MM.1S (cell line): Measurements from ENCODE around the gene CCDC127.

Experiments
- DNase-seq: peaks from one replicate; pipeline ENCODE4 v3.0.0-alpha.2; 2015
- H2AFZ ChIP-seq: fragments of 300-600 bp; sonication (generic); 2 replicates; pipeline ENCODE4 v1.6.0; 2016; ENCODE audit warnings: antibody characterized with exemption, low read length
- H3F3A ChIP-seq: fragments of 300-600 bp; sonication (generic); 2 replicates; pipeline ENCODE4 v1.6.1; 2016; ENCODE audit warnings: mild to moderate bottlenecking, antibody characterized with exemption, low read length, moderate library complexity, mixed read lengths; ENCODE audit not compliant: insufficient read depth
- H3K27ac ChIP-seq: fragments of 300-600 bp; sonication (generic); 2 replicates; pipeline ENCODE4 v1.5.1; 2016; ENCODE audit warnings: mild to moderate bottlenecking, low read length
- H3K27me3 ChIP-seq: fragments of 300-600 bp; sonication (generic); replicated peaks from 2 replicates; pipeline ENCODE4 v1.6.0; 2016; ENCODE audit warnings: low read length; ENCODE audit not compliant: insufficient read depth
- H3K36me3 ChIP-seq: fragments of 300-600 bp; sonication (generic); replicated peaks from 2 replicates; pipeline ENCODE4 v1.6.1; 2016; ENCODE audit warnings: mild to moderate bottlenecking, low read length, mixed read lengths; ENCODE audit not compliant: insufficient read depth
- H3K4me1 ChIP-seq: fragments of 300-600 bp; sonication (generic); 2 replicates; pipeline ENCODE4 v1.6.1; 2016; ENCODE audit warnings: low read length, mixed read lengths
- H3K4me2 ChIP-seq: fragments of 300-600 bp; sonication (generic); 2 replicates; pipeline ENCODE4 v1.6.0; 2016; ENCODE audit warnings: low read depth, low read length
- H3K4me3 ChIP-seq: fragments of 300-600 bp; sonication (generic); 2 replicates; pipeline ENCODE4 v1.5.1; 2016; ENCODE audit warnings: low read length, mixed read lengths
- H3K79me2 ChIP-seq: fragments of 300-600 bp; sonication (generic); 2 replicates; pipeline ENCODE4 v1.6.1; 2016; ENCODE audit warnings: mixed run types, low read length, mixed read lengths
- H3K9ac ChIP-seq: fragments of 300-600 bp; sonication (generic); 2 replicates; pipeline ENCODE4 v1.6.1; 2016; ENCODE audit warnings: low read length, mixed read lengths
- H3K9me2 ChIP-seq: fragments of 300-600 bp; sonication (generic); replicated peaks from 2 replicates; pipeline ENCODE4 v1.6.1; 2016; ENCODE audit warnings: mild to moderate bottlenecking, low read length, mixed read lengths; ENCODE audit not compliant: insufficient read depth
- H3K9me3 ChIP-seq: fragments of 300-600 bp; sonication (generic); replicated peaks from 2 replicates; pipeline ENCODE4 v1.6.1; 2016; ENCODE audit warnings: mild to moderate bottlenecking, low read length, mixed read lengths; ENCODE audit not compliant: insufficient read depth
- H4K20me1 ChIP-seq: fragments of 300-600 bp; sonication (generic); 2 replicates; pipeline ENCODE4 v1.6.1; 2016; ENCODE audit warnings: mild to moderate bottlenecking, low read length, moderate library complexity, mixed read lengths; ENCODE audit not compliant: insufficient read depth
- CTCF ChIP-seq: fragments of 300-600 bp; sonication (generic); IDR thresholded peaks from 2 replicates; pipeline ENCODE4 v1.5.1; 2016; ENCODE audit warnings: antibody characterized with exemption, low read length, mixed read lengths
- EZH2 ChIP-seq: fragments of 300-600 bp; sonication (generic); optimal IDR thresholded peaks from 2 replicates; pipeline ENCODE3; 2017; ENCODE audit warnings: low read depth, mild to moderate bottlenecking, antibody characterized with exemption, low read length, mixed read lengths
- EZH2phosphoT487 ChIP-seq: fragments of 300-600 bp; sonication (generic); IDR thresholded peaks from 2 replicates; pipeline ENCODE4 v1.6.1; 2018; ENCODE audit warnings: antibody characterized with exemption, low read length

CCDC127 gene

GRCh38 chr5:213803-214395, 4.1 kb downstream of the CCDC127 start:
- Histone ChIP-seq H3K27ac (no peak overlapping the region), H2AFZ (no peak overlapping the region), H3K36me3 (no peaks in the 10 kb centered on the region; the same call in 1 of the 2 replicates), H3K4me3 (no peak overlapping the region), H3F3A (0 out of 2 replicates have a peak, but pooled peaks cover 1% of the 10 kb centered on the region), H3K27me3 (no peaks in the 10 kb centered on the region), H3K4me2 (no peak overlapping the region), H3K4me1 (no peaks in the 10 kb centered on the region), H3K9me3 (no peaks in the 10 kb centered on the region), H3K79me2 (peaks cover 58% of the 10 kb centered on the region), H3K9me2 (no peaks in the 10 kb centered on the region), H3K9ac (no peak overlapping the region), H4K20me1 (no peaks in the 10 kb centered on the region; the same call in 1 of the 2 replicates)
- TF ChIP-seq CTCF (no peak), EZH2 (no peak), EZH2phosphoT487 (no peak)
- no peak for DNase-seq

- H3F3A ChIP-seq = no peaks in the 10 kb centered on the region
- no peaks in the 10 kb centered on the region for H3K27me3 ChIP-seq
- H3K27ac ChIP-seq = no peak overlapping the region
- no peaks in the 10 kb centered on the region for H3K9me2 ChIP-seq
- H3K4me3 ChIP-seq = no peak overlapping the region
- H3K9me3 ChIP-seq = no peaks in the 10 kb centered on the region
- H3K9ac ChIP-seq = no peak overlapping the region
- H3K4me2 ChIP-seq = no peak overlapping the region
- no peaks in the 10 kb centered on the region; the same call in 1 of the 2 replicates for H4K20me1 ChIP-seq
- H3K4me1 ChIP-seq = no peaks in the 10 kb centered on the region
- 0 out of 2 replicates have a peak, but pooled peaks cover 3% of the 10 kb centered on the region for H3K36me3 ChIP-seq
- no peak overlapping the region for H2AFZ ChIP-seq
- no peak for DNase-seq
- peaks cover 48% of the 10 kb centered on the region for H3K79me2 ChIP-seq
- TF ChIP-seq EZH2phosphoT487 (no peak), CTCF (no peak), EZH2 (no peak)
These were observed 9.4 kb downstream of the CCDC127 start for GRCh38 chr5:208449-209114.

GRCh38 chr5:207599-207998, 10.4 kb downstream of the CCDC127 start:
- Histone ChIP-seq H3K4me2 (no peak overlapping the region), H3K27me3 (no peaks in the 10 kb centered on the region), H3K4me3 (no peak overlapping the region), H3K9ac (no peak overlapping the region), H3K27ac (no peak overlapping the region), H2AFZ (no peak overlapping the region), H3K79me2 (peaks cover 44% of the 10 kb centered on the region), H3K9me2 (no peaks in the 10 kb centered on the region), H3K4me1 (no peaks in the 10 kb centered on the region), H4K20me1 (no peaks in the 10 kb centered on the region; the same call in 1 of the 2 replicates), H3K9me3 (no peaks in the 10 kb centered on the region), H3F3A (no peaks in the 10 kb centered on the region), H3K36me3 (0 out of 2 replicates have a peak, but pooled peaks cover 3% of the 10 kb centered on the region)
- DNase-seq = no peak
- no peak for TF ChIP-seq EZH2
- no peak for TF ChIP-seq CTCF
- TF ChIP-seq EZH2phosphoT487 = no peak
